GM12875 (cell line): ENCODE data around the gene S100B.

ENCODE experiments used
- H3K4me3 ChIP-seq: one replicate; pipeline ENCODE4 v1.5.1; 2011; ENCODE audit warnings: low read depth, low read length, control low read depth
- TF ChIP-seq, protein P1 (sequence below): IDR thresholded peaks from 2 replicates; pipeline ENCODE4 v1.5.1; 2011; ENCODE audit warnings: low read depth, mild to moderate bottlenecking, control low read depth, inconsistent platforms, low read length, moderate library complexity, borderline replicate concordance; ENCODE audit not compliant: insufficient read depth

The S100B gene

DNA sequence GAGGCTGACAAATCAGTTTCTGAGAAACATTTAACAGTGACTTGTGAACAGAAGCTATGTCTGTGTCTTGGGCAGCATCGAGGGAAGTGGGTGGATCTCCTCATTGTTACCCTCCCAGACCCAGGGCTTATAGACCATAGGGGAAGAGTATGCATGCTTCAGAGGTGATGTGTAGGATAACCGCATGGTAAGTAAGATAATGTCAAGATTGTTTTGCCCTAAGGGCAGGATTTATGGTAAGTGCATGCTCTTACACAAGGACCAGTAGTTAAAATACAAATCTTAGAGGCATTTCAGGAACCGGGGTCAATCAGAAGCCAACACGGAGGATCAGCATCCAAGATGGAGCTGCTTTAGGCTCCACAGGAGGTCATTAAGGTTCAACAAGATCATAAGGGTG, 22.8 kb upstream of the S100B start:
- H3K4me3 ChIP-seq: no peak overlapping the region

DNA sequence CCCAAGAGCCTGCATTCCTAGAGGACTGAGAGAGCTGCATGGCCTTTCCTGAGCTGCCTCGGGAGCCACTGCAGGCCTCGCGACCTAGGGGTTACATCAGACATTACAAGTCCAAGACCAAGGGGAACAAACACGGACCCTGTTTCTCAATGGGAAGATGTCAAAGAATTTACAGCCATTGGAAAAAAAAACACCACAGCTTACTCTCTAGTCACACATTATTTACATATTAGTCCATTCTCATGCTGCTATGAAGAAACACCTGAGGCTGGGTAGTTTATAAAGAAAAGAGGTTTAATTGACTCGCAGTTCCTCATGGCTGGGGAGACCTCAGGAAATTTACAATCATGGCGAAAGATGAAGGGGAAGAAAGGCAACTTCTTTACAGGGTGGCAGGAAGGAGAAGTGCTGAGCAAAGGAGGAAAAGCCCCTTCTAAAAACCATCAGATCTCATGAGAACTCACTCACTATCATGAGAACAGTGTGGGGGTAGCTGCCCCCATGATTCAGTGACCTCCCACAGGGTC, 22.2 kb upstream of the S100B start:
- TF ChIP-seq, protein P1, sequence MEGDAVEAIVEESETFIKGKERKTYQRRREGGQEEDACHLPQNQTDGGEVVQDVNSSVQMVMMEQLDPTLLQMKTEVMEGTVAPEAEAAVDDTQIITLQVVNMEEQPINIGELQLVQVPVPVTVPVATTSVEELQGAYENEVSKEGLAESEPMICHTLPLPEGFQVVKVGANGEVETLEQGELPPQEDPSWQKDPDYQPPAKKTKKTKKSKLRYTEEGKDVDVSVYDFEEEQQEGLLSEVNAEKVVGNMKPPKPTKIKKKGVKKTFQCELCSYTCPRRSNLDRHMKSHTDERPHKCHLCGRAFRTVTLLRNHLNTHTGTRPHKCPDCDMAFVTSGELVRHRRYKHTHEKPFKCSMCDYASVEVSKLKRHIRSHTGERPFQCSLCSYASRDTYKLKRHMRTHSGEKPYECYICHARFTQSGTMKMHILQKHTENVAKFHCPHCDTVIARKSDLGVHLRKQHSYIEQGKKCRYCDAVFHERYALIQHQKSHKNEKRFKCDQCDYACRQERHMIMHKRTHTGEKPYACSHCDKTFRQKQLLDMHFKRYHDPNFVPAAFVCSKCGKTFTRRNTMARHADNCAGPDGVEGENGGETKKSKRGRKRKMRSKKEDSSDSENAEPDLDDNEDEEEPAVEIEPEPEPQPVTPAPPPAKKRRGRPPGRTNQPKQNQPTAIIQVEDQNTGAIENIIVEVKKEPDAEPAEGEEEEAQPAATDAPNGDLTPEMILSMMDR: no peak
- no peak overlapping the region for H3K4me3 ChIP-seq

More for the DNA sequence above, 22.8 kb upstream of the S100B start:
- TF ChIP-seq, protein P1: no peak

DNA sequence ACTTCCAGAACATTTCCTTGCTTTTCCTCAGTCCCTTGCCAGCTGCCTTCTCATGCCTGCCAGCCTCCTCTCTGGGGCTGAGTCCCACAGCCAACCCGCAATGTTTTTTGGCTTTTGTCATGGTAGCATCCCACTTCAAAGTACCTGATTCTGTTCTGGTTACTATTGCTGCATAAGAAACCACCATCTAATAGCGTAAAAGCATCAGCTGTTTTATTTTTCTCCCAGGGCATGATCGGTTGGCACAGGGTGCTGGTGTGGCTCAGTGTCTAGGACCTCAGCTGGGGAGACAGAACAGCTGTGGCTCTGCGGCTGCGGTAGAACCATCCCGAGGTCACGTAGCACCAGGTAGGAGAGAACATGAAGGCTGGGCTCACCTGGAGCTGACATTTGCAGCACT, 21.7 kb upstream of the S100B start:
- TF ChIP-seq, protein P1: no peak
- no peak overlapping the region for H3K4me3 ChIP-seq

DNA sequence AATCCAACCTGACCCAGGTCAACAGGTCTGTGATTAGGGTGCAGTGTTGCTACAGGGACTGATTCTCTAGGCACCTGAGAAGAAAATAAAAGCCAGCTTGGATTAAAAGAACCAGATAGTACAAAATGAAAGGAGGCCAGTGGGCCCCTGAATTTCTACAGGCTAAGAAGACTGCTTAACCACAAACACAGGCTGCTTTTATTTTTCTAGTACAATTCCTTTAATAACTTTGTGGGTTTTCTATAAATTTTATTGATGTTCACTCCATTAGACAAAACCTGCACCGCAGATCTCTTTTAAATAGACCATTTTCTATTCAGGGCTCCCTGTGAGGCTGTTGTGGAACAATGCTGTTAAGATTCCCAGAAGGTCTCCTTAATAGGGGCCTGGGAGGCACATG, 20.9 kb upstream of the S100B start:
- H3K4me3 ChIP-seq: no peak overlapping the region
- TF ChIP-seq, protein P1: no peak

DNA sequence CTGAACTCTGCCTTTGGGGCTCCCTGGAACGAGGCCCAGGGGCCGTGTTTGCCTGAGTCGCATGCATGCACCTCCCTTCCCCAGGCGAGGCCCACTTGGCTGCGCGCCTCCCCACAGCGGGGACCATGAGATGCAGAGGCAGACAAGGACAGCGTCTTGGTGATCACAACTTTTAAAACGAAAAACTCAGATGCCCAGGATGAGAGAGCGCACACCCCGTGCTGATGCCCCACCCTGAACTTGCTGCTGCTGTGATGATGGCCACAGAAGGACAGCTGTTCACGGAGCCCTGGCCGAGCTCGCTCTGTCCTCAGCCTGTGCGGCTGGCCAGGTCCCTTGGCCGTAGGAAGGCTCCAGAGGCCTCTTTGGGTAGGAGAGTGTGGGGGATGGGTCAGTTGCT, 19.2 kb upstream of the S100B start:
- no peak overlapping the region for H3K4me3 ChIP-seq
- TF ChIP-seq, protein P1: no peak

DNA sequence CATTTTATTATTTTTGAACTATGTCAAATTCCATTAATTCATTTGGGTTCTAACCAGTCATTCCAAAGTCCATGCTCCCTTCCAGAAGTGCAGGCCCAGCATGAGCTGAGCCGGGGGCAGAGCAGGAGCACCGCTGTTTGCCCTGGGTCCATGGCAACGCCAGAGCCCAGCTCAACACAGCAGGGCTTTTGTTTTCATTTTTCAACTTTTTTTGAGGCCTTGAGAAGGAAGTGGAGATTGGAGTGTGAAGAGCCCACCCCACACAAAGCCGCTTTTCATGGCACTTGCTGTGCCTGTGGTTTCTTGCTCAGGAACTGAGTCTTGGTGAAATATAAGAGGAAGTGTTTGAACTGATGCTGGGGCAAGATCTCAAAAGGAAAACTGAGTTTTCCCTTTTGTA, 17.3 kb upstream of the S100B start:
- no peak overlapping the region for H3K4me3 ChIP-seq

More for the DNA sequence above, 17.3 kb upstream of the S100B start:
- TF ChIP-seq, protein P1: no peak
